GM12874 (cell line): ENCODE measurements around the gene MATN4.
A peak's percentile ranks its signal among the peaks of the same experiment; 100 is the strongest.

Experiments used
- CTCF ChIP-seq: IDR thresholded peaks from 2 replicates; pipeline ENCODE4 v1.5.1; 2011; ENCODE audit warnings: low read depth, mild to moderate bottlenecking, control low read depth, low read length, moderate library complexity; ENCODE audit not compliant: insufficient read depth

MATN4 gene

GRCh38 chr20:45328451-45328850, 20.4 kb upstream of the MATN4 start:
- no peak for TF ChIP-seq CTCF

- TF ChIP-seq CTCF = no peak
Observed at GRCh38 chr20:45325371-45325770, 17.3 kb upstream of the MATN4 start.

GRCh38 chr20:45323731-45324130, 15.6 kb upstream of the MATN4 start:
- TF ChIP-seq CTCF = no peak

- peak; percentile 32; the same call in 1 of the 2 replicates for TF ChIP-seq CTCF
Observed at GRCh38 chr20:45322952-45323383, 14.9 kb upstream of the MATN4 start.

GRCh38 chr20:45320948-45321595, 13.0 kb upstream of the MATN4 start:
- no peak for TF ChIP-seq CTCF

- no peak for TF ChIP-seq CTCF
Observed at GRCh38 chr20:45318948-45319347, 10.8 kb upstream of the MATN4 start.

GRCh38 chr20:45318386-45318939, 10.4 kb upstream of the MATN4 start:
- TF ChIP-seq CTCF = no peak
